Measurements from ENCODE around the gene PRKAG2.

Gene PRKAG2

GRCh38 chr7:151674161-151674920 is 202.6 kb downstream of the PRKAG2 start:
- DNase-seq (ENCODE audit: low read depth), result no peak

- DNase-seq (ENCODE audit: low read depth), result no peak
Measured at GRCh38 chr7:151673216-151673615, 203.7 kb downstream of the PRKAG2 start.

- no peak for DNase-seq (ENCODE audit: low read depth)
Measured at GRCh38 chr7:151672716-151673115, 204.2 kb downstream of the PRKAG2 start.

- no peak for DNase-seq (ENCODE audit: low read depth)
Measured at GRCh38 chr7:151671514-151671913, 205.4 kb downstream of the PRKAG2 start.

- no peak for DNase-seq (ENCODE audit: low read depth)
Measured at GRCh38 chr7:151669762-151670161, 207.2 kb downstream of the PRKAG2 start.

GRCh38 chr7:151666886-151667285 is 210.0 kb downstream of the PRKAG2 start:
- DNase-seq (ENCODE audit: low read depth), result no peak

GRCh38 chr7:151665368-151665767 is 211.5 kb downstream of the PRKAG2 start:
- DNase-seq (ENCODE audit: low read depth), result no peak

DNA sequence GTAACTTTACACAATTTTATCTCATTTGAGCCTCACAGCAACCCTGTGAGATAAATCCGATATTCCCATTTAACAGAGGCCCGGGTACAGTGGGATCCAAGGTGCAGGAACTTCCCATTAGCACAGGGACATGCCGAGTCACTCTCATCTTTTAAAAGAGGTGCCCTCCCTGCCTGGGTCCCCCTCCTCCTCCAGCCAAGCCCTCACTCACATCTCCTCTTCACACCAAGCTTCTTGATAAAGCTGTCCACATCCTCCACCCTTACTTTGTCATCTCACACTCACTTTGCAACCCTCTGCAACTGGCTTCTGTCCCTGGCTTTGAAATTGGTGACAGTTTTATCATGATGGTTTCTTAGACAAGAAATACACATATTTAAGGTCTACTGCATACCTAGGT is 212.6 kb downstream of the PRKAG2 start:
- DNase-seq (ENCODE audit: low read depth), result no peak

DNA sequence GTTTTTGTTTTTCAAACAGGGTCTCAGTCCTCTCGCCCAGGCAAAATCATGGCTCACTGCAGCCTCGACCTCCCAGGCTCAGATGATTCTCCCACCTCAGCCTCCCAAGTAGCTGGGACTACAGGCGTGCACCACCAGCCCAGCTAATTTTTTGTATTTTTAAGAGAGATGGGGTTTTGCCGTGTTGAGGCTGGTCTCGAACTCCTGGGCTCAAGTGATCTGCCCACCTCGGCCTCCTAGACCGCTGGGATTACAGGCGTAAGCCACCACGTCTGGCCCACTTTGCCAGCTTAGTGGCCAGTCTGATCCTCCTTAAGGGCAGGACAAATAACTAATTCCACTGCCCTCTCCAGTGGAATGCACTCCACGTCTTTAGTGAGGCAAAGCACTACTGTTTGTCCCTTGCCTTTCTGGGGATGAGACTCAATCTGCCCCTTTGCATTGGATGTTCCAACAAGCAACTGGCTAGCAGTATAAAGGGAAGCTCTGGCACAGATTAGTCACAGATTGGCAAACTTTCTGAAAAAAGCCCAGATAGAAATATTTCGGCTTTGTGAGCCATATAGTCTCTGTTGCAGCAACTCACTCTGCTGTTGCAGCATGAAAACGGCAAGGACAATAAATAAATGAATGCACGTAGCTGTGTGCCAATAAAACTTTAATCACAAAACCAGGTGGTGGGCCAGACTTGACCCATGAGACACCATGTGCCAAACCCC is 213.4 kb downstream of the PRKAG2 start:
- no peak for DNase-seq (ENCODE audit: low read depth)

DNA sequence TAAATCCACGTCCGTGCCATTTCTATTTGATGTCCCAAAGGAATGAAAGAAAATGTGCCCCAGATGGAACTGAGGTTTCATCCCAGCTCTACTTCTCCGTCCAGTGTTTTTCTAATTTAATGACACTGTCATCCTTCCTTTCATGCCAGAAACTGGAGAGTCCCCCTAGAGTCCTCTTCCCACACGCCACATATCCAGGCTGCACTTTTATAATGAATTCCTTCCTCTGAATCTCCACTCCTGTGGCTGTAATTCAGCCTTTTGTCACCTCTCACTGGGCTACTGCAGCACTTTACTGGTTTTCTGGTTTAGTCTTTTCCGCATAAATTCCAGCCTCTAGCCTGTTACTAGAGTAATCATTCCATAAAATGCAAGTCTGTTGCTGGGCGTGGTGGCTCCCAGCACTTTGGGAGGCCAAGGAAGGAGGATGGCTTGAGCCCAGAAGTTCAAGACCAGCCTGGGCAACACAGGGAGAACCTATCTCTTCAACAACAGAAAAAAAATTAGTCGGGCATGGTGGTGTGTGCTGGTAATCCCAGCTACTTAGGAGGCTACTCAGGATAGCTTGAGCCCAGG is 214.6 kb downstream of the PRKAG2 start:
- no peak for DNase-seq (ENCODE audit: low read depth)

GRCh38 chr7:151661587-151661986 is 215.3 kb downstream of the PRKAG2 start:
- DNase-seq (ENCODE audit: low read depth), result no peak

DNA sequence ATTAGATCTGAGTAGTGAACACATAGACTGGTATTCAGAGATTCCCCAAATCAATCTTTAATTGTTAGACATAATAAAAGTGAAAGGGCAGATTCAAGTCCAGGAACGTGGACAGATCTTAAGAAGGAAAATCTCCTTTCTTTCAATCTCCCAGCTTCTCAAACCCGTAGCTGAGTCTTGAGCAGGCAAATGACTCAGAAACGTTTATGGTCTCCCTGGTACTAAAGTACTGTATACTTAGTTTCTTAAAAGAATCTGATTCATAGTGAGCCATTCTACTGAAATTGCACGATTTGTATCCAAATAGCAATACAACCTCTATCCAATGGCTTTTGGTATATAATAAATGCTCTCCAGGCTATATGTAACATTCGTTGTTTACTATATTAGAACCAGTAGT is 216.8 kb downstream of the PRKAG2 start:
- DNase-seq (ENCODE audit: low read depth), result no peak

- DNase-seq (ENCODE audit: low read depth), result no peak
Measured at GRCh38 chr7:151659219-151659618, 217.7 kb downstream of the PRKAG2 start.

- DNase-seq (ENCODE audit: low read depth), result no peak
Measured at GRCh38 chr7:151658778-151659177, 218.1 kb downstream of the PRKAG2 start.

DNA sequence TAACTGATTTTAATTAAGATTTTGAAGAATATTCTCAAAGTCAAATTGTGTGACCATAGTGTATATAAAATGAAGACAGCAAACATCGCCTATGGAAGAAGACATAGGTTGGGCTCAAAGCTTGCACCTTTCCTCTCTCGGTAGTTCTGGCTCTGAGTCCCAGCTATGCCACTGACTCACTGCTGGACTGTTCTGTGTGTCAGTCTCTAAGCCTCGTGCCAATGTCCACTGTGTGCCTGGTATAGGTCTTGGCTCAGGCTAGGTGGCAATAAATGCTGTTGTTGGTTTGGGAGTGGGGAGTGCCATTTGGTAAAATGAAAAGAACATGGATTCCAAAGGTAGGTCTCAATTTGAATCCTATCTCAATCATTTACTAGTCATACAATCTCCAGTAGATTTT is 219.7 kb downstream of the PRKAG2 start:
- DNase-seq (ENCODE audit: low read depth), result no peak

DNA sequence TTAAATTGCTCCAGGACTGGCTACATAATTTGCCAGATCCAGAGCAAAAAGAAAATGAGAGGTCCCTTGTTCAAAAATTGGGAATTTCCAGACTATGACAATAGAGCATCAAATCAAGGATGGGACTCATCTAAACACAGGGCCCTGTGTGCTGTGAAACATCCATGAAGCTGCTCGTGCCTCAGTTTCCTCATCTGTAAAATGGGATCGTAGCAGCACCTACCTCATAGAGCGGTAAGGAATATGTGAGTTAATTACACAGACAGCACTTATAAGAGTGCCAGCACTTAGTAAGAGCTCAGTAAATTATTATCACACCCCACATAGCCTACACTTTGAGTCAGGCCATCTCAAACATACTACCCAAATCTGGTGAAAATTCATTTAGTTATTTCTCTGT is 221.4 kb downstream of the PRKAG2 start:
- no peak for DNase-seq (ENCODE audit: low read depth)

- DNase-seq (ENCODE audit: low read depth), result no peak
Measured at GRCh38 chr7:151652111-151652510, 224.8 kb downstream of the PRKAG2 start.

DNA sequence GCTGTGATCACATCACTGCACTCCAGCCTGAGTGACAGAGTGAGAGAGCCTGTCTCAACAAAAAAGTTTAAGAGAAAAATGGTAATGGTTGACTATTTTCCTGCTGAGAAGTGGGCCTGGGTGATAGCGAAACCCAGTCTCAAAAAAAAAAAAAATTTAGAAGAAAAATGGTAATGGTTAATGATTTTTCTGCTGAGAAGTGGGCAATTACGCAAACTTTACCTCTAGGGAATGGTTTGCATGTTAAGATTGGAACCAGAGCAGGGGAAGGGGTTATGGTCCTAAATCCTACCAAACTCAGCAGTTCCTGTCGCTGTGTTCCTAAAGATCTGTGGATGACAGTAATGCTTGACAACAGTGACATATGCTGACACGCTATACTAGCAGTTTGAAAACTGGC is 226.8 kb downstream of the PRKAG2 start:
- DNase-seq (ENCODE audit: low read depth), result no peak

DNA sequence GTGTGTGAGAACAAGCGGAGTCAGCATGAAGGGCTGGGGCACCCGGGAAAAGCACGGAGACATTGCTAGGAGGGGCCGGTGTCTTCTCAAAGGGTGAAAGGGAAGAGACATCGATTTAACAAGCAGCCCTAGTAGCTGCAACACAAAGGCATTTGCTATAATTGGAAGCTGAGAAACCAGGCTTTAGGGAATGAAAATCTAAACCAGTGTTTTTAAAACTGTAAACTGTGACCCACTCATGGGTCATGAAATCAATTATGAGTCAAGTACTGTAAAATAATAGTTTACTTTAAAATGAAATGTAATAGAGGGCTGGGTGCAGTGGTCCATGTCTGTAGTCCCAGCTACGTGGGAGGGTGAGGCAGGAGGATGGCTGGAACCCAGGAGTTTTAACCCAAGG is 228.5 kb downstream of the PRKAG2 start:
- DNase-seq (ENCODE audit: low read depth), result no peak

DNA sequence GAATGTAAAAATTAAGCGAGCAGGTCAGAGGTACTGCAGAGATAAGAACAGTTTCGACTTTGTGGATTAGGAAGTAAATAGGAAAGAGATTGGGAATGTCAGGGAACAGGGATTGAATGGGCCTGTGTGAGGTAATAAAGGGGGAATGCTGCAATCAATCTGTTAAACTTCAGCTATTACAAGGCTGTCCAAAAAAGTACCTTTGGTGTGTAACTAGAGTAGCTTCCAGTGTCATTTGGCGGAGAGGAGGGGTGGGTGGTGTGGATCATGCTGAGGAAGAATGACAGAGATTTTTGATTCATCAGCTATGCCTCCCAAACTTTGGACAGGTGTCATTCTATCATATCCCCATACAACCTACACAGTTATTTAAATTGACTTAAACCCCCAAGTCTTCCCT is 229.0 kb downstream of the PRKAG2 start:
- no peak for DNase-seq (ENCODE audit: low read depth)

- no peak for DNase-seq (ENCODE audit: low read depth)
Measured at GRCh38 chr7:151647006-151647405, 229.9 kb downstream of the PRKAG2 start.

DNA sequence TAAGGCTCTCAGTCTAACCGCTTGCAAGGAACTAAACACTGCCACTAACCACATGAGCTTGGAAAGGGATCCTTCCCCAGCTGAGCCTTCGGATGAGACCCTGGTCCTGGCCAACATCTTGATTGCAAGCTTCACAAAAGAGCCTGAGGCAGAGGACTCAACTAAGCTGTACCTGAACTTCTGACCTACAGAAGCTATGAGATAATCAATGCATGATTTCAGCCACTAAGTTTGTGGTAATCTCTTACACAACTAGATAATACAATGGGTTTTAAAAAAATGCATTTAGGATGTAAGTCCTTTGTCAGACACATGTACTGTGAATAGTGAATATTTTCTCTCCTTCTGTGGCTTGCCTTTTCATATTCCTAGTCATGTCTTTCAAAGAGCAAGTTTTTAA is 231.6 kb downstream of the PRKAG2 start:
- DNase-seq (ENCODE audit: low read depth), result no peak

DNA sequence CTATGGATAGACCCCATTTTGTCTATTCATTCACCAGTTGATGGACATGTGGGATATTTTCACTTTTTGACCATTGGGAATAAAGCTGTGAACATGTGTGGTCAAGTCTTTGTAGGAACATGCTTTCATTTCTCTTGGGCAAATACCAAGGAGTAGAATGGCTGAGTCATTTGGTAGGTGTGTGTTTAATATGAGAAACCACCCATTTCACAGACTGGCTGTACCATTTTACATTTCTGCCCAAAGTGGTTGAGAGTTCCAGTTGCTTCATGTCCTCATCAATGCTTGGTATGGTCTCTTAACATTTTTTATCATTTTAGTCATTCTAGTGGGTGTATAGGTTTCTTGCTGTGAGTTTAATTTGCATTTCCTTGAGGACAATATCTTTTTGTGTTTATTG is 232.4 kb downstream of the PRKAG2 start:
- DNase-seq (ENCODE audit: low read depth), result no peak
